ENCODE measurements around the gene SLC25A1. TPM values are rescaled to one million over a fixed set of nuclear protein-coding genes. Genes with fewer than 3 reads are reported as not detected.

Gene SLC25A1
- total and polyA plus RNA-seq, 2 donors from 2014 or later: 62.6 to 128 TPM

- Histone ChIP-seq H3K9ac (ENCODE audit: low read length in 3 of 3) (no peak overlapping the region), H3K36me3 (ENCODE audit: control insufficient read depth in 2 of 3, insufficient read depth in 3 of 3, low read length in 3 of 3) (peaks cover 0 to 10% (median 0%) of the 10 kb centered on the region in 3 donors), H3K27me3 (ENCODE audit: control insufficient read depth, insufficient read depth, low read length) (no peaks in the 10 kb centered on the region), H3K4me1 (ENCODE audit: control insufficient read depth in 2 of 3, insufficient read depth in 2 of 3, low read depth in 1 of 3, low read length in 3 of 3) (no peaks in the 10 kb centered on the region), H3K9me3 (ENCODE audit: control insufficient read depth in 2 of 3, insufficient read depth in 1 of 3, low read length in 3 of 3) (no peaks in the 10 kb centered on the region), H3K27ac (ENCODE audit: low read depth in 2 of 2, low read length in 2 of 2) (no peak overlapping the region), H3K4me3 (ENCODE audit: low read length in 3 of 3) (no peak overlapping the region)
- no peak for FAIRE-seq
- intact Hi-C loops (cut with DNase I): no loop called here
- TF ChIP-seq, protein P1, sequence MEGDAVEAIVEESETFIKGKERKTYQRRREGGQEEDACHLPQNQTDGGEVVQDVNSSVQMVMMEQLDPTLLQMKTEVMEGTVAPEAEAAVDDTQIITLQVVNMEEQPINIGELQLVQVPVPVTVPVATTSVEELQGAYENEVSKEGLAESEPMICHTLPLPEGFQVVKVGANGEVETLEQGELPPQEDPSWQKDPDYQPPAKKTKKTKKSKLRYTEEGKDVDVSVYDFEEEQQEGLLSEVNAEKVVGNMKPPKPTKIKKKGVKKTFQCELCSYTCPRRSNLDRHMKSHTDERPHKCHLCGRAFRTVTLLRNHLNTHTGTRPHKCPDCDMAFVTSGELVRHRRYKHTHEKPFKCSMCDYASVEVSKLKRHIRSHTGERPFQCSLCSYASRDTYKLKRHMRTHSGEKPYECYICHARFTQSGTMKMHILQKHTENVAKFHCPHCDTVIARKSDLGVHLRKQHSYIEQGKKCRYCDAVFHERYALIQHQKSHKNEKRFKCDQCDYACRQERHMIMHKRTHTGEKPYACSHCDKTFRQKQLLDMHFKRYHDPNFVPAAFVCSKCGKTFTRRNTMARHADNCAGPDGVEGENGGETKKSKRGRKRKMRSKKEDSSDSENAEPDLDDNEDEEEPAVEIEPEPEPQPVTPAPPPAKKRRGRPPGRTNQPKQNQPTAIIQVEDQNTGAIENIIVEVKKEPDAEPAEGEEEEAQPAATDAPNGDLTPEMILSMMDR (IDR thresholded peaks at IDR 0.05; ENCODE audit: borderline replicate concordance, extremely low read depth, insufficient read depth): no peak
- peak in 1 of 5 donors; percentile 37 for DNase-seq
Measured at GRCh38 chr22:19187716-19188563, 9.4 kb upstream of the SLC25A1 start.

- FAIRE-seq (no peak), DNase-seq (peak in 1 of 5 donors; percentile 60)
- H3K27ac ChIP-seq (ENCODE audit: low read depth in 2 of 2, low read length in 2 of 2): no peak overlapping the region
- peaks cover 0 to 3% (median 0%) of the 10 kb centered on the region in 3 donors for H3K4me1 ChIP-seq (ENCODE audit: control insufficient read depth in 2 of 3, insufficient read depth in 2 of 3, low read depth in 1 of 3, low read length in 3 of 3)
- TF ChIP-seq, protein P1 (IDR thresholded peaks at IDR 0.05; ENCODE audit: borderline replicate concordance, extremely low read depth, insufficient read depth): no peak
- H3K9me3 ChIP-seq (ENCODE audit: control insufficient read depth in 2 of 3, insufficient read depth in 1 of 3, low read length in 3 of 3): no peaks in the 10 kb centered on the region
- H3K9ac ChIP-seq (ENCODE audit: low read length in 3 of 3): no peak overlapping the region
- intact Hi-C loops (cut with DNase I): no loop called here
- H3K36me3 ChIP-seq (ENCODE audit: control insufficient read depth in 2 of 3, insufficient read depth in 3 of 3, low read length in 3 of 3): peaks cover 0 to 10% (median 0%) of the 10 kb centered on the region in 3 donors
- no peak overlapping the region for H3K4me3 ChIP-seq (ENCODE audit: low read length in 3 of 3)
- no peaks in the 10 kb centered on the region for H3K27me3 ChIP-seq (ENCODE audit: control insufficient read depth, insufficient read depth, low read length)
Measured at GRCh38 chr22:19184276-19184997, 5.9 kb upstream of the SLC25A1 start.

- TF ChIP-seq, protein P1 (IDR thresholded peaks at IDR 0.05; ENCODE audit: borderline replicate concordance, extremely low read depth, insufficient read depth): no peak
- peaks cover 0 to 10% (median 0%) of the 10 kb centered on the region in 3 donors for H3K36me3 ChIP-seq (ENCODE audit: control insufficient read depth in 2 of 3, insufficient read depth in 3 of 3, low read length in 3 of 3)
- no peaks in the 10 kb centered on the region for H3K27me3 ChIP-seq (ENCODE audit: control insufficient read depth, insufficient read depth, low read length)
- no peak overlapping the region for H3K27ac ChIP-seq (ENCODE audit: low read depth in 2 of 2, low read length in 2 of 2)
- DNase-seq (no peak), FAIRE-seq (no peak)
- intact Hi-C loops (cut with DNase I): no loop called here
- no peak overlapping the region for H3K9ac ChIP-seq (ENCODE audit: low read length in 3 of 3)
- peaks cover 0 to 3% (median 0%) of the 10 kb centered on the region in 3 donors for H3K4me1 ChIP-seq (ENCODE audit: control insufficient read depth in 2 of 3, insufficient read depth in 2 of 3, low read depth in 1 of 3, low read length in 3 of 3)
- no peak overlapping the region for H3K4me3 ChIP-seq (ENCODE audit: low read length in 3 of 3)
- no peaks in the 10 kb centered on the region for H3K9me3 ChIP-seq (ENCODE audit: control insufficient read depth in 2 of 3, insufficient read depth in 1 of 3, low read length in 3 of 3)
Measured at GRCh38 chr22:19183216-19183615, 4.7 kb upstream of the SLC25A1 start.
